Fibroblast of lung (primary cell): Measurements from ENCODE around the gene LRMDA. TPM values are rescaled to one million over a fixed set of nuclear protein-coding genes. Genes with fewer than 3 reads are reported as not detected.

Experiments used
- DNase-seq, 2 donors: peaks; one replicate each; pipeline versions ENCODE4 v3.0.0 to v3.0.0-alpha.2; 2010; ENCODE audit warnings: low read depth in 2 of 2
- H2AFZ ChIP-seq: 2 replicates; pipeline ENCODE4 v1.5.1; 2012; ENCODE audit warnings: low read length, control low read depth, inconsistent platforms
- H3K27ac ChIP-seq: 2 replicates; pipeline ENCODE4 v1.5.1; 2011; ENCODE audit warnings: low read length, control low read depth; ENCODE audit not compliant: insufficient read depth
- H3K27me3 ChIP-seq: 2 replicates; pipeline ENCODE4 v1.5.1; 2011; ENCODE audit warnings: mild to moderate bottlenecking, low read length; ENCODE audit not compliant: control insufficient read depth, insufficient read depth
- H3K36me3 ChIP-seq: 2 replicates; pipeline ENCODE4 v1.5.1; 2011; ENCODE audit warnings: low read length; ENCODE audit not compliant: control insufficient read depth, insufficient read depth
- H3K4me1 ChIP-seq: 2 replicates; pipeline ENCODE4 v1.5.1; 2011; ENCODE audit warnings: low read length; ENCODE audit not compliant: control insufficient read depth, insufficient read depth; ENCODE audit errors: extremely low read depth
- H3K4me2 ChIP-seq: 2 replicates; pipeline ENCODE4 v1.5.1; 2011; ENCODE audit warnings: low read length, control low read depth; ENCODE audit not compliant: insufficient read depth; ENCODE audit errors: extremely low read depth
- H3K4me3 ChIP-seq, 4 experiments: fragments of 200-600 bp in 1 of 4; sonication (generic) in 1 of 4; replicated peaks in 1 of 4; 2 replicates each; pipeline ENCODE4 v1.5.1; 2011 to 2016; ENCODE audit warnings: low read length in 4 of 4, low read depth in 3 of 4, mild to moderate bottlenecking in 3 of 4, control low read depth in 2 of 4, inconsistent platforms in 1 of 4, mixed read lengths in 1 of 4; ENCODE audit not compliant: insufficient read depth in 1 of 4; ENCODE audit errors: control extremely low read depth in 1 of 4
- H3K79me2 ChIP-seq: 2 replicates; pipeline ENCODE4 v1.5.1; 2012; ENCODE audit warnings: mild to moderate bottlenecking, low read length, inconsistent platforms; ENCODE audit not compliant: control insufficient read depth, insufficient read depth
- H3K9ac ChIP-seq: 2 replicates; pipeline ENCODE4 v1.5.1; 2011; ENCODE audit warnings: mild to moderate bottlenecking, low read length, control low read depth; ENCODE audit not compliant: insufficient read depth
- H3K9me3 ChIP-seq: 2 replicates; pipeline ENCODE4 v1.5.1; 2012; ENCODE audit warnings: low read depth, low read length; ENCODE audit not compliant: control insufficient read depth, insufficient read depth
- H4K20me1 ChIP-seq: 2 replicates; pipeline ENCODE4 v1.5.1; 2011; ENCODE audit warnings: low read length; ENCODE audit not compliant: control insufficient read depth, insufficient read depth; ENCODE audit errors: extremely low read depth
- CTCF ChIP-seq, 2 donors: IDR thresholded peaks in 1 of 2; conservative IDR thresholded peaks in 1 of 2; 1 replicate in 1 of 2; 2 replicates in 1 of 2; pipeline ENCODE4 v1.5.1; 2011 to 2012; ENCODE audit warnings: low read length in 2 of 2, control low read depth in 1 of 2, inconsistent platforms in 1 of 2, low read depth in 1 of 2, mild to moderate bottlenecking in 1 of 2
- EZH2 ChIP-seq: IDR thresholded peaks from 2 replicates; pipeline ENCODE4 v1.5.1; 2012; ENCODE audit warnings: low read length, control low read depth, mild to moderate bottlenecking; ENCODE audit errors: missing control alignments
- polyA plus RNA-seq, 2 donors: library from polyadenylated mRNA; depleted of rRNA in 1 of 2; stranded (reverse) in 1 of 2; unstranded in 1 of 2; fragments of >200 nt; gene quantifications; 2 replicates each; pipeline ENCODE4 v1.2.1, GENCODE V29; 2011 to 2012; ENCODE audit warnings: missing spikeins in 1 of 2
- total RNA-seq: library from RNA; depleted of rRNA; stranded (reverse); fragments of >200 nt; gene quantifications from 2 replicates; pipeline ENCODE4 v1.2.1, GENCODE V29; 2014

LRMDA gene
- total and polyA plus RNA-seq, 2 donors (not counting 1 experiment from before 2014, with no cell fraction given) = 1.7 to 2.0 TPM

DNA sequence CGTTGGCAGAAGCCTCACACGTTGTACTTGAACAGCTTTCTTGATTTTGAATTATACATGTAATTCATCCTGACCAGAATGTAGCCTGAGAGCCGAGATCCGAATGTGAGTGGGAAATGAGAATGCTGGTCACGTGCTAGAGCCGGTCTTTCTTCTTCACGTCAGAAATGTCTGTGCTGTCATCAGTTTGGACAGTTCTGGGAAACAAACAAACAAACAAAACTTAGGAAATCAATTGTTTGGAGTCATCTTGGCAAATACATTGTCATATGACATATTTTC is 729.8 kb downstream of the LRMDA start:
- H3K4me1 ChIP-seq = no peaks in the 10 kb centered on the region
- no peaks in the 10 kb centered on the region for H3K27me3 ChIP-seq
- H3K4me3 ChIP-seq = no peak overlapping the region
- H3K4me2 ChIP-seq = no peak overlapping the region
- no peak overlapping the region for H3K9ac ChIP-seq
- TF ChIP-seq EZH2 = no peak
- no peak for TF ChIP-seq CTCF (conservative IDR thresholded peaks at IDR 0.05 in 1 of 2, IDR thresholded peaks at IDR 0.05 in 1 of 2; ENCODE audit: low read depth in 1 of 2, low read length in 2 of 2)
- no peaks in the 10 kb centered on the region for H3K9me3 ChIP-seq
- DNase-seq = no peak
- H4K20me1 ChIP-seq = no peaks in the 10 kb centered on the region
- no peaks in the 10 kb centered on the region for H3K79me2 ChIP-seq
- H3K36me3 ChIP-seq = no peaks in the 10 kb centered on the region
- H2AFZ ChIP-seq = no peak overlapping the region
- H3K27ac ChIP-seq = no peak overlapping the region

- H3K4me1 ChIP-seq = no peaks in the 10 kb centered on the region
- no peak overlapping the region for H3K9ac ChIP-seq
- H3K27me3 ChIP-seq = no peaks in the 10 kb centered on the region
- H3K79me2 ChIP-seq = no peaks in the 10 kb centered on the region
- no peak overlapping the region for H3K27ac ChIP-seq
- no peaks in the 10 kb centered on the region for H3K9me3 ChIP-seq
- H3K36me3 ChIP-seq = no peaks in the 10 kb centered on the region
- no peaks in the 10 kb centered on the region for H4K20me1 ChIP-seq
- H2AFZ ChIP-seq = no peak overlapping the region
- no peak for TF ChIP-seq CTCF (conservative IDR thresholded peaks at IDR 0.05 in 1 of 2, IDR thresholded peaks at IDR 0.05 in 1 of 2; ENCODE audit: low read depth in 1 of 2, low read length in 2 of 2)
- TF ChIP-seq EZH2 = no peak
- no peak for DNase-seq
- no peak overlapping the region for H3K4me2 ChIP-seq
- H3K4me3 ChIP-seq = no peak overlapping the region
Measured at GRCh38 chr10:76168437-76168836, 737.0 kb downstream of the LRMDA start.

- DNase-seq = no peak
- Histone ChIP-seq H3K9ac (no peak overlapping the region), H3K9me3 (no peaks in the 10 kb centered on the region), H3K4me2 (no peak overlapping the region), H3K27ac (no peak overlapping the region), H3K27me3 (no peaks in the 10 kb centered on the region), H3K36me3 (no peaks in the 10 kb centered on the region), H3K4me1 (no peaks in the 10 kb centered on the region), H2AFZ (no peak overlapping the region), H3K4me3 (no peak overlapping the region), H3K79me2 (no peaks in the 10 kb centered on the region), H4K20me1 (no peaks in the 10 kb centered on the region)
- TF ChIP-seq CTCF (conservative IDR thresholded peaks at IDR 0.05 in 1 of 2, IDR thresholded peaks at IDR 0.05 in 1 of 2; ENCODE audit: low read depth in 1 of 2, low read length in 2 of 2) (no peak), EZH2 (no peak)
Measured at GRCh38 chr10:76169246-76169645, 737.8 kb downstream of the LRMDA start.
